Lower leg skin (tissue), 4 donors: ENCODE measurements around the gene RNF31. TPM values are rescaled to one million over a fixed set of nuclear protein-coding genes. Genes with fewer than 3 reads are reported as not detected.
A peak's percentile ranks its signal among the peaks of the same experiment; 100 is the strongest.

Experiments
- DNase-seq, 2 donors: peaks; one replicate each; pipeline ENCODE4 v3.0.0-alpha.2; 2019; ENCODE audit warnings: low spot score in 2 of 2
- H3K4me3 ChIP-seq: fragments of 200-600 bp; sonication (generic); 2 replicates; pipeline ENCODE4 v1.5.1; 2017; ENCODE audit warnings: mild to moderate bottlenecking, low read depth; ENCODE audit not compliant: poor library complexity, severe bottlenecking
- POLR2A ChIP-seq, 2 donors: fragments of 450-650 bp; IDR thresholded peaks; one replicate each; pipeline ENCODE4 v1.6.1; 2016 to 2017; ENCODE audit warnings: antibody characterized with exemption in 2 of 2, mild to moderate bottlenecking in 1 of 2, moderate library complexity in 1 of 2
- WGBS, 2 donors: methylation state at CpG; one replicate each; pipeline ENCODE4 v1.1.5; 2018; 5-methylcytosine and 5-hydroxymethylcytosine counted together
- intact Hi-C: fragments of 100-400 bp; cut with DNase I; formaldehyde crosslinking; loops from one replicate; pipeline ENCODE4 v1.15.0; 2023; ENCODE audit warnings: low total_unique reads
- total RNA-seq, 4 donors: library from RNA; depleted of rRNA; stranded (reverse); fragments of >200 nt; gene quantifications; one replicate each; pipeline ENCODE4 v1.1.0, GENCODE V29; 2016
- TF ChIP-seq, protein P1 (sequence below), 3 donors: fragments of 450-650 bp; IDR thresholded peaks; one replicate each; pipeline ENCODE4 v1.5.1; 2016; ENCODE audit warnings: antibody characterized with exemption in 3 of 3, mild to moderate bottlenecking in 3 of 3, moderate library complexity in 2 of 3

The RNF31 gene
- total RNA-seq, 4 donors from 2014 or later, result 53.1 to 98.6 (median 77.3) TPM

DNA sequence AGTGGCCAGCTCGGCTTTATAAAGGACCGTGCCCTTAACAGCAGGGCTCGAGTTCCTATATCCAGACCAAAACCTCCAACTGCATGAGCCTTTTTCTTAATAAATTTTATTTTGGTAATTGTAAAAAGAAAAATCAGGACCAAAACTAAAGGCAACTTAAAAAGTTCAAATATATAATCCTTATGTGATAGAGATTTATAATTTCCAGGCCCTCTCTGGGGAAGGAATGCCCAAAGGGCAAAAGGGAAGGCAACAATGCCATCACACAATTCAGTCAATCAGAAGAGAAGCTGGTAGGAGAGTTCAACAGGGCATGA lies 41.7 kb downstream of the RNF31 start:
- TF ChIP-seq POLR2A (IDR thresholded peaks at IDR 0.05), result no peak
- TF ChIP-seq, protein P1, sequence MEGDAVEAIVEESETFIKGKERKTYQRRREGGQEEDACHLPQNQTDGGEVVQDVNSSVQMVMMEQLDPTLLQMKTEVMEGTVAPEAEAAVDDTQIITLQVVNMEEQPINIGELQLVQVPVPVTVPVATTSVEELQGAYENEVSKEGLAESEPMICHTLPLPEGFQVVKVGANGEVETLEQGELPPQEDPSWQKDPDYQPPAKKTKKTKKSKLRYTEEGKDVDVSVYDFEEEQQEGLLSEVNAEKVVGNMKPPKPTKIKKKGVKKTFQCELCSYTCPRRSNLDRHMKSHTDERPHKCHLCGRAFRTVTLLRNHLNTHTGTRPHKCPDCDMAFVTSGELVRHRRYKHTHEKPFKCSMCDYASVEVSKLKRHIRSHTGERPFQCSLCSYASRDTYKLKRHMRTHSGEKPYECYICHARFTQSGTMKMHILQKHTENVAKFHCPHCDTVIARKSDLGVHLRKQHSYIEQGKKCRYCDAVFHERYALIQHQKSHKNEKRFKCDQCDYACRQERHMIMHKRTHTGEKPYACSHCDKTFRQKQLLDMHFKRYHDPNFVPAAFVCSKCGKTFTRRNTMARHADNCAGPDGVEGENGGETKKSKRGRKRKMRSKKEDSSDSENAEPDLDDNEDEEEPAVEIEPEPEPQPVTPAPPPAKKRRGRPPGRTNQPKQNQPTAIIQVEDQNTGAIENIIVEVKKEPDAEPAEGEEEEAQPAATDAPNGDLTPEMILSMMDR (IDR thresholded peaks at IDR 0.05), result no peak
- H3K4me3 ChIP-seq, result no peak overlapping the region
- 0% methylated on average over 3 of the region's 3 CpGs for whole genome bisulfite sequencing, 2 donors
- intact Hi-C loops, result no loop called here
- DNase-seq, result no peak

DNA sequence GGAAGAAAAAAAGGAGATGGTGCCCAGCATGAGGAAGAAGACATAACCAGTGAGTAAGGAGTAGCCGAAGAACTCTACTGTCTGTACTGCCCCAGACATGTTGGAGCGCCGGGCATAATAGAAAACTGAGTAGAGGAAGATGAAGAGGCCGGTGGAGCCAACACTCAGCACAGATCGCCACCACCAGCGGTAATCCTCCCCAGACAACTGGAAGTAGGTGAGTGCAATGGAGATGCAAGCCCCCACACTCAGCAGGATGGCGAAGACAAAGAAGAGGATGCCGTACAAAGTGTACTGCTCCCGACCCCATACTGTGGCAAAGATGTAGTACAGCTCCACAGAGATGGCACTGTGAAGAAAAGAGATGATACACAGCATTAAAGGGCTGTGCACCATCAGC lies 42.2 kb downstream of the RNF31 start:
- H3K4me3 ChIP-seq, result no peak overlapping the region
- WGBS, 2 donors, result 91 to 94% methylated on average over 9 of the region's 9 CpGs
- no peak for TF ChIP-seq POLR2A (IDR thresholded peaks at IDR 0.05)
- TF ChIP-seq, protein P1 (IDR thresholded peaks at IDR 0.05), result no peak
- intact Hi-C loops, result no loop called here
- no peak for DNase-seq

DNA sequence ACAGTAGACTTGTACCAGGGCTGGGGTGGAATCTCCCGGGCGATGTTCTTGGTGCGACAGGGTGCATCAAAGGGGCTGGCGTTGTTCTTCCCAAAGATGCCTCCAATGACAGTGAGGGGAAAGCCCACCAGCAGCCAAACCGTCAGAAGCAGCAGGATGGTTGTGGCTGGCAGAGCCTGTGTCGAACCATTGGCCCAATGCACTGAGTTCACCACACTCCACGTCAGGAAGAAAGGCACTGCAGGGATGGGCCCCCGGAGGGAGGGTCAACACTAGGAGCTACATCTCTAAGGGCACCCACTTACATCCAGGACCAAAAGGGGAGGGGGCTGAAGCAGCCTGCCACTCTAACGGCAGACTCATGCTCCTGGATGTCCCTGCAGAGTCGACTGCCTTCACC lies 43.1 kb downstream of the RNF31 start:
- no peak for TF ChIP-seq POLR2A (IDR thresholded peaks at IDR 0.05)
- TF ChIP-seq, protein P1 (IDR thresholded peaks at IDR 0.05), result no peak
- intact Hi-C loops, result no loop called here
- no peak overlapping the region for H3K4me3 ChIP-seq
- no peak for DNase-seq
- 87 to 90% methylated on average over 10 of the region's 10 CpGs for WGBS, 2 donors

DNA sequence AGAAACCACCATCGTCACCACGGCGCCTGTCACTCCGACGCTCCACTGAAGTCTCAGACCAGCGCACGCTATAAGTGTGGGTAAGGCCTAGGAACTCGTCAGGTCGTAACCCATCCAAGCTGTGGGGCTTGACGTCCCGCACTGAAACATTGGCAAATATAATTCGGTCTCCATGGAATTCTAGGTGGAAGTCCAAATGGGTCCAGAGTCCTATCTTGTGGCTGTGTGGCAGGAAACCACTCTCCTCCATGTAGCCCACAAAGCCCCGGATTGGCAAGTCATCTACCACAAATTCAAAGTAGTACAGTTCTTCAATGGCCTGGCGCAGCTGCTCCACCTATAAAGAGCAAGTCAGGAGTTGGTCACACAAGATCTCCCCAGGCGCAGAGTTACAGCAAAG lies 45.6 kb downstream of the RNF31 start:
- TF ChIP-seq, protein P1 (IDR thresholded peaks at IDR 0.05), result no peak
- TF ChIP-seq POLR2A (IDR thresholded peaks at IDR 0.05), result no peak
- intact Hi-C loops, result no loop called here
- no peak overlapping the region for H3K4me3 ChIP-seq
- DNase-seq, result no peak
- 94 to 95% methylated on average over 15 of the region's 15 CpGs for WGBS, 2 donors

DNA sequence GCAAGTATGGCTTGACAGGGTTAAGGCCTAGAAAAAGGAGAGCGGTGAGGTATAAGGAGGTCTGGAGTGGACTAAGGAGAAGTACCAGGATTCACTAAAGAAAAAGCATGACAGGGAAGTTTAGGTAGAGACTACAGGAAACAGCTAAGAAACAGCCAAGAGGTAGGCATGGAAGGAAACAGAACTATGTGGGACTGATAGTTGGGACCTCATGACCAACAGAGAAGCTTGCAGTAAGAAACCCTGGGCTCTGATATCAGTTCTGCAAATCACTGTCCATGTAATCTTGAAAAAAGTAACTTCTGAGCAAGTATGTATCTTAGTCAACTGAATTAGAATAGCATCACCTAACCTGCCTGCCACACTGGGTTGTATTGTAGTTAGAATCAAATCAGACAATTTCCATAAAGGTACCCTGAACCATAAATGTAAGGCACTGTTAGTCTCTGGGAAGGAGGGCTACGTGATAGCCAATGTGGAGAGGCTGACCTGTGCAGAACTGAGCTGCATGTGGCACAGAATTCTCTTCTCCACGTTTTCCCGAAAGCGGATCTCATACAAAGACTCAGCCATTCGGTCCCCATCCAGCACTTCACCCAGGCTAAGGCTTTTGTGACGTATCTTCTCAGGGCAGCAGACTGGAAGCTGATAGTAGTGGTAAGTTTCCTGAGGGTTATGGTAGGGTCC lies 47.0 kb downstream of the RNF31 start:
- intact Hi-C loops, result no loop called here
- no peak for DNase-seq
- WGBS, 2 donors, result 68 to 82% methylated on average over 7 of the region's 7 CpGs
- no peak for TF ChIP-seq POLR2A (IDR thresholded peaks at IDR 0.05)
- TF ChIP-seq, protein P1 (IDR thresholded peaks at IDR 0.05), result no peak
- no peak overlapping the region for H3K4me3 ChIP-seq

DNA sequence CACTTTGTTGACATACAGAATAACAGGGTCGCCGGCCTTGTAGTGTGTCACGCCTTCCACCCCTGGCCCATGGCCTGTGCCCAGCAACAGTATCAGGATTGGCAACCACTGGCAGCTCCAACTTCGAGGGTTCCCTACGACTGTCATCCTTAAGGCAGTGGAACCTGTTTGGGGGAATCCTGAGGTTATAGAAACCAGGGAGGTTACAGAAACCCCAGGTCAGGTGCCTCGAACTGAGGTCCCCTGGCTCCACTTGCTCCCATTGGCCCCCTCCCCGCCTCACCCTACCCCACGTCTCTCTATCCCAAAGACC lies 47.5 kb downstream of the RNF31 start:
- intact Hi-C loops, result no loop called here
- TF ChIP-seq POLR2A (IDR thresholded peaks at IDR 0.05), result no peak
- TF ChIP-seq, protein P1 (IDR thresholded peaks at IDR 0.05), result no peak
- DNase-seq, result no peak
- WGBS, 2 donors, result 39 to 47% methylated on average over 8 of the region's 8 CpGs
- H3K4me3 ChIP-seq, result peak overlapping the region; percentile 82
